H9 (cell line): ENCODE data around the gene DLGAP4. TPM values are rescaled to one million over a fixed set of nuclear protein-coding genes. Genes with fewer than 3 reads are reported as not detected.

Experiments used
- DNase-seq: peaks from one replicate; pipeline ENCODE4 v3.0.0-alpha.2; 2017
- H2AFZ ChIP-seq: one replicate; pipeline ENCODE4 v1.6.1; 2013; ENCODE audit warnings: mild to moderate bottlenecking, low read length, control low read depth, moderate library complexity
- H2AK5ac ChIP-seq: 2 replicates; pipeline ENCODE4 v1.6.1; 2013; ENCODE audit warnings: low read length, control low read depth, mixed read lengths; ENCODE audit not compliant: insufficient read length
- H2BK120ac ChIP-seq: one replicate; pipeline ENCODE4 v1.6.1; 2013; ENCODE audit warnings: low read depth, mild to moderate bottlenecking, low read length, control low read depth, inconsistent platforms; ENCODE audit not compliant: poor library complexity, severe bottlenecking
- H2BK12ac ChIP-seq: 2 replicates; pipeline ENCODE4 v1.6.1; 2013; ENCODE audit warnings: low read length, control low read depth, mixed read lengths, low read depth; ENCODE audit not compliant: insufficient read length
- H2BK15ac ChIP-seq: 2 replicates; pipeline ENCODE4 v1.6.1; 2013; ENCODE audit warnings: low read depth, low read length, control low read depth
- H2BK20ac ChIP-seq: one replicate; pipeline ENCODE4 v1.6.1; 2013; ENCODE audit warnings: low read depth, mild to moderate bottlenecking, low read length, control low read depth, inconsistent platforms; ENCODE audit not compliant: poor library complexity, severe bottlenecking
- H2BK5ac ChIP-seq: 2 replicates; pipeline ENCODE4 v1.6.1; 2013; ENCODE audit warnings: low read length, control low read depth, mixed read lengths; ENCODE audit not compliant: insufficient read length
- H3K14ac ChIP-seq: 2 replicates; pipeline ENCODE4 v1.6.1; 2013; ENCODE audit warnings: low read length, control low read depth; ENCODE audit not compliant: insufficient read depth
- H3K18ac ChIP-seq: 2 replicates; pipeline ENCODE4 v1.6.1; 2013; ENCODE audit warnings: low read depth, mild to moderate bottlenecking, mixed read lengths, low read length, control low read depth; ENCODE audit not compliant: insufficient read length
- H3K23ac ChIP-seq: 2 replicates; pipeline ENCODE4 v1.6.1; 2013; ENCODE audit warnings: low read length, control low read depth, mixed read lengths, low read depth; ENCODE audit not compliant: insufficient read length
- H3K23me2 ChIP-seq: 2 replicates; pipeline ENCODE4 v1.6.1; 2013; ENCODE audit warnings: low read depth, mild to moderate bottlenecking, mixed read lengths, low read length, control low read depth; ENCODE audit not compliant: insufficient read length, poor library complexity, severe bottlenecking
- H3K27ac ChIP-seq: 2 replicates; pipeline ENCODE4 v1.5.1; 2013; ENCODE audit warnings: low read length, control low read depth, mixed read lengths, low read depth; ENCODE audit not compliant: insufficient read length
- H3K27me3 ChIP-seq: 2 replicates; pipeline ENCODE4 v1.6.1; 2013; ENCODE audit warnings: low read length, control low read depth, inconsistent platforms; ENCODE audit not compliant: insufficient read depth
- H3K4ac ChIP-seq: 2 replicates; pipeline ENCODE4 v1.6.1; 2013; ENCODE audit warnings: low read depth, mild to moderate bottlenecking, control low read depth, inconsistent platforms, low read length, moderate library complexity
- H3K4me1 ChIP-seq: 2 replicates; pipeline ENCODE4 v1.6.1; 2013; ENCODE audit warnings: low read length, control low read depth, inconsistent platforms; ENCODE audit not compliant: insufficient read depth
- H3K4me2 ChIP-seq: 2 replicates; pipeline ENCODE4 v1.6.1; 2013; ENCODE audit warnings: low read length, control low read depth, mixed read lengths; ENCODE audit not compliant: insufficient read length, insufficient read depth
- H3K56ac ChIP-seq: 2 replicates; pipeline ENCODE4 v1.6.1; 2013; ENCODE audit warnings: low read depth, mild to moderate bottlenecking, mixed read lengths, low read length, control low read depth; ENCODE audit not compliant: insufficient read length
- H3K79me1 ChIP-seq: 2 replicates; pipeline ENCODE4 v1.6.1; 2013; ENCODE audit warnings: low read depth, mild to moderate bottlenecking, moderate library complexity, low read length, control low read depth, inconsistent platforms; ENCODE audit not compliant: insufficient read depth, poor library complexity, severe bottlenecking
- H3K79me2 ChIP-seq: 2 replicates; pipeline ENCODE4 v1.6.1; 2013; ENCODE audit warnings: low read length, control low read depth, inconsistent platforms; ENCODE audit not compliant: insufficient read depth
- H3K9ac ChIP-seq: 2 replicates; pipeline ENCODE4 v1.6.1; 2013; ENCODE audit warnings: low read length, control low read depth, mixed read lengths; ENCODE audit not compliant: insufficient read length; ENCODE audit errors: extremely low read depth
- H3K9me3 ChIP-seq: one replicate; pipeline ENCODE4 v1.6.1; 2013; ENCODE audit warnings: low read depth, low read length, inconsistent platforms; ENCODE audit not compliant: control insufficient read depth
- H3T11ph ChIP-seq: one replicate; pipeline ENCODE4 v1.6.1; 2013; ENCODE audit warnings: mild to moderate bottlenecking, low read length, control low read depth, inconsistent platforms
- H4K20me1 ChIP-seq: one replicate; pipeline ENCODE4 v1.6.1; 2013; ENCODE audit not compliant: control insufficient read depth, insufficient read length, insufficient read depth
- H4K5ac ChIP-seq: 2 replicates; pipeline ENCODE4 v1.6.1; 2013; ENCODE audit warnings: low read depth, mild to moderate bottlenecking, mixed read lengths, low read length, control low read depth; ENCODE audit not compliant: insufficient read length
- H4K8ac ChIP-seq: replicated peaks from 2 replicates; pipeline ENCODE4 v1.6.1; 2013; ENCODE audit warnings: low read length, control low read depth, mixed read lengths, low read depth; ENCODE audit not compliant: insufficient read length
- H4K91ac ChIP-seq: 2 replicates; pipeline ENCODE4 v1.6.1; 2013; ENCODE audit warnings: low read depth, mild to moderate bottlenecking, moderate library complexity, mixed read lengths, low read length, control low read depth; ENCODE audit not compliant: insufficient read length
- H3K27ac Mint-ChIP-seq, 3 experiments: 2 replicates in 2 of 3; 3 replicates in 1 of 3; pipeline ENCODE4 v1.8.0; 2020 to 2021; ENCODE audit warnings: mixed read lengths in 3 of 3, mild to moderate bottlenecking in 1 of 3, moderate library complexity in 1 of 3
- H3K27me3 Mint-ChIP-seq: 2 replicates; pipeline ENCODE4 v1.8.0; 2021; ENCODE audit warnings: low read depth, mild to moderate bottlenecking, moderate library complexity, mixed read lengths
- H3K36me3 Mint-ChIP-seq, 3 experiments: 2 replicates in 2 of 3; 3 replicates in 1 of 3; pipeline ENCODE4 v1.8.0; 2020 to 2021; ENCODE audit warnings: low read depth in 3 of 3, mixed read lengths in 3 of 3; ENCODE audit not compliant: insufficient read depth in 1 of 3
- H3K4me1 Mint-ChIP-seq, 2 experiments: 2 replicates each; pipeline ENCODE4 v1.8.0; 2020; ENCODE audit warnings: mixed read lengths in 2 of 2
- H3K4me3 Mint-ChIP-seq, 2 experiments: 2 replicates in 1 of 2; 3 replicates in 1 of 2; pipeline ENCODE4 v1.8.0; 2020 to 2021; ENCODE audit warnings: mild to moderate bottlenecking in 2 of 2, mixed read lengths in 2 of 2, moderate library complexity in 1 of 2
- H3K9me3 Mint-ChIP-seq, 2 experiments: 2 replicates in 1 of 2; 3 replicates in 1 of 2; pipeline ENCODE4 v1.8.0; 2020; ENCODE audit warnings: mild to moderate bottlenecking in 2 of 2, mixed read lengths in 2 of 2, moderate library complexity in 1 of 2
- WGBS: extraction: QIAGEN DNeasy Blood & Tissue Kit; methylation state at CpG from one replicate; pipeline ENCODE4 v1.1.7; 2013; ENCODE audit warnings: missing lambda C conversion rate, low lambda C conversion rate, mixed read lengths; ENCODE audit not compliant: insufficient read length; ENCODE audit errors: extremely low coverage; 5-methylcytosine and 5-hydroxymethylcytosine counted together
- total RNA-seq: library from RNA; stranded (reverse); gene quantifications from 2 replicates; pipeline ENCODE4 v1.2.1, GENCODE V29; 2021
- TF ChIP-seq, protein P1 (sequence below): fragments of 200-600 bp; sonication (generic); conservative IDR thresholded peaks from 3 replicates; pipeline ENCODE4 v1.8.0; 2021; ENCODE audit warnings: antibody characterized with exemption, mild to moderate bottlenecking

The DLGAP4 gene
- total RNA-seq, 1 experiment from 2014 or later = 48.0 TPM

DNA sequence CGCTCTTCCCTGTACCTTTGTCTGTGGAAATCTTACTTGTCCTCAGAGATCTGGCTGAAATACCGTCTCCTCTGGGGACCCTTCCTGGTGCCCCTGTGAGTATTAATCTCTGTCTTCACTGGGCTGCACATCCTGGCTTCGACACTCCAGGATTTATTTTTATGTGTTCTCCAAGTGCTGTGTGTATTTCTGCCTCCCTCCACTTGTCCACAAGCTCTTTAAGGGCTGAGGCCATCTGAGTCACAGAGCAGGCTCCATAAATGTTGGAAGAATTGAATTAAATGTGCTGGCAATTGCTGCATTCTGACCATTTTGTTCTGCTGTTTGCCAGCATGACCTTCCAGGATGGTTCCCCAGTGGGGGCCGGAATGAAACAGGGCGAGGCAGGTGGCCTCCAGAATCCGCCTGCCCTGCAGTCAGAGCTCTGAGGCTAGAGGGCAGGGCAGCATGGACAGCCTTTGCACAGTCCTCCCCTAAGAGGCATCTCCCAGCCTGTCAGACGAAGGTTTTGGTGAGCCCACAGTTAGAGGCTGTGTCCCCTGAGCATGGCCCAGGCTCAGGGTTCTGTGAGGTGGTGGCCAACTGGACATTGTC lies 105.8 kb downstream of the DLGAP4 start:
- H3K18ac ChIP-seq = no peak overlapping the region
- H3K23me2 ChIP-seq = no peaks in the 10 kb centered on the region
- Mint-ChIP-seq H3K36me3 (no peaks in the 10 kb centered on the region), H3K4me1 (peaks cover 5 to 7% of the 10 kb centered on the region in 2 experiments), H3K27ac (no peak overlapping the region), H3K9me3 (no peaks in the 10 kb centered on the region; a peak in 1 of 5 replicates), H3K27me3 (peaks cover 8% of the 10 kb centered on the region), H3K4me3 (no peak overlapping the region)
- H2BK15ac ChIP-seq = no peak overlapping the region
- H2BK120ac ChIP-seq = no peak overlapping the region
- no peaks in the 10 kb centered on the region for H3K79me2 ChIP-seq
- H3T11ph ChIP-seq = no peak overlapping the region
- no peaks in the 10 kb centered on the region for H3K79me1 ChIP-seq
- no peak overlapping the region; the same call in 1 of the 2 replicates for H3K14ac ChIP-seq
- no peak overlapping the region for H2BK12ac ChIP-seq
- no peak overlapping the region for H2AK5ac ChIP-seq
- WGBS = no CpG with 5 or more reads among the region's 7 CpGs
- H4K8ac ChIP-seq = no peak overlapping the region
- H3K27me3 ChIP-seq = no peaks in the 10 kb centered on the region
- H3K4me1 ChIP-seq = no peaks in the 10 kb centered on the region
- H3K4me2 ChIP-seq = no peak overlapping the region
- no peak overlapping the region for H2BK20ac ChIP-seq
- H4K20me1 ChIP-seq = no peaks in the 10 kb centered on the region
- H3K9ac ChIP-seq = no peak overlapping the region
- no peak overlapping the region for H3K27ac ChIP-seq
- no peak overlapping the region for H3K56ac ChIP-seq
- no peak overlapping the region for H4K5ac ChIP-seq
- H2AFZ ChIP-seq = no peak overlapping the region
- H3K23ac ChIP-seq = no peak overlapping the region
- no peak overlapping the region for H3K4ac ChIP-seq
- H2BK5ac ChIP-seq = no peak overlapping the region
- no peak overlapping the region for H4K91ac ChIP-seq
- no peaks in the 10 kb centered on the region for H3K9me3 ChIP-seq
- TF ChIP-seq, protein P1, sequence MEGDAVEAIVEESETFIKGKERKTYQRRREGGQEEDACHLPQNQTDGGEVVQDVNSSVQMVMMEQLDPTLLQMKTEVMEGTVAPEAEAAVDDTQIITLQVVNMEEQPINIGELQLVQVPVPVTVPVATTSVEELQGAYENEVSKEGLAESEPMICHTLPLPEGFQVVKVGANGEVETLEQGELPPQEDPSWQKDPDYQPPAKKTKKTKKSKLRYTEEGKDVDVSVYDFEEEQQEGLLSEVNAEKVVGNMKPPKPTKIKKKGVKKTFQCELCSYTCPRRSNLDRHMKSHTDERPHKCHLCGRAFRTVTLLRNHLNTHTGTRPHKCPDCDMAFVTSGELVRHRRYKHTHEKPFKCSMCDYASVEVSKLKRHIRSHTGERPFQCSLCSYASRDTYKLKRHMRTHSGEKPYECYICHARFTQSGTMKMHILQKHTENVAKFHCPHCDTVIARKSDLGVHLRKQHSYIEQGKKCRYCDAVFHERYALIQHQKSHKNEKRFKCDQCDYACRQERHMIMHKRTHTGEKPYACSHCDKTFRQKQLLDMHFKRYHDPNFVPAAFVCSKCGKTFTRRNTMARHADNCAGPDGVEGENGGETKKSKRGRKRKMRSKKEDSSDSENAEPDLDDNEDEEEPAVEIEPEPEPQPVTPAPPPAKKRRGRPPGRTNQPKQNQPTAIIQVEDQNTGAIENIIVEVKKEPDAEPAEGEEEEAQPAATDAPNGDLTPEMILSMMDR = no peak
- DNase-seq = no peak
